GM19240 (cell line): ENCODE measurements around the gene SYCP2L.
"Not testable (repeated sequence)": the region's sequence is repeated elsewhere in the genome, so short reads cannot be mapped to it uniquely, and the experiment has no call there.

Source experiments
- DNase-seq: peaks from one replicate; pipeline ENCODE4 v3.0.0; 2011; ENCODE audit warnings: low spot score; ENCODE audit not compliant: insufficient read length

SYCP2L gene

GRCh38 chr6:10877871-10878270 is 9.0 kb upstream of the SYCP2L start:
- no peak for DNase-seq

DNA sequence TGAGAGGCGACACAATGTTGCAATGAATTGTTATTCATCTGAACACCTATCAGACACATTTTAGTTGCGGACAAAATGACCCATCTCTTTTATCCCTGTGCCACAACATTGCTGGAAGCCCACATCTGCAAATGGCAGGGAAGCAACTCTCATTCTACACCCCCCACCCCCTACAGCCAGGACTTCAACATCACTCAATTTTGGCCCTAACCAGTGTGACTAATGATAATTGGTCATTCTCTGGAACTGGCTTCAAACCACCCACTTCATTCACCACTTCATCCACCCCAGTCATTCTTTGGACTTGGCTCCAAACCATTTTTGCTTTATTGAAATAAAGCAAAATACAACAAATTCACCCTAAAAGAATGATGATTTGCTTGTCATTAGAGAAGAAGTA is 6.5 kb upstream of the SYCP2L start:
- DNase-seq: no peak

GRCh38 chr6:10882253-10882630 is 4.6 kb upstream of the SYCP2L start:
- DNase-seq: not testable (repeated sequence)

GRCh38 chr6:10882657-10883171 is 4.1 kb upstream of the SYCP2L start:
- no peak for DNase-seq

GRCh38 chr6:10883312-10884244 is 3.3 kb upstream of the SYCP2L start:
- DNase-seq: no peak

GRCh38 chr6:10884245-10884972 is 2.4 kb upstream of the SYCP2L start:
- no peak for DNase-seq

DNA sequence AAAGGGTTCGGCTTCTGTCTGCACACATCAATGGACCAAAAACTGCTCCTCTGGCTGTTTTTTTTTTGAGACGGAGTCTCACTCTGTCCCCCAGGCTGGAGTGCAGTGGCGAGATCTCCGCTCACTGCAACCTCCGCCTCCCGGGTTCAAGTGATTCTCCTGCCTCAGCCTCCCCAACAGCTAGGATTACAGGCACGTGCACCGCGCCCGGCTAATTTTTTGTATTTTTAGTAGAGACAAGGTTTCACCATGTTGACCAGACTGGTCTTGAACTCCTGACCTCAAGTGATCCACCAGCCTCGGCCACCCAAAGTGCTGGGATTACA is 524 bp upstream of the SYCP2L start:
- DNase-seq: not testable (repeated sequence)

DNA sequence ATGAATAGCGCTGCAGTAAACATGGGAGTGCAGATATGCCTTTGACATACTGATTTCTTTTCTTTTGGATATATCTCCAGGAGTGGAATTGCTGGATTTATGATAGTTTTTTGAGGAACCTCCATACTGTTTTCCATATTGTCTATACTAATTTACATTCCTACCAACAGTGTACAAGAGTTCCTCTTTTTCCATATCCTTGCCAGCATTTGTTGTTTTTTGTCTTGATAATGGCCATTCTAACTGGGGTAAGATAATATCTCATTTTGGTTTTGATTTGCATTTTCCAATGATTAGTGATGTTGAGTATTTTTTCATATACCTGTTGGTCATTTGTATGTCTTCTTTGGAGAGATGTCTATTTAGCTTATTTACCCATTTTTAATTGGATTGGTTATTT is 3.3 kb downstream of the SYCP2L start:
- DNase-seq: no peak

GRCh38 chr6:10891960-10892359 is 5.1 kb downstream of the SYCP2L start:
- DNase-seq: no peak

- DNase-seq: no peak
Measured at GRCh38 chr6:10894958-10895357, 8.1 kb downstream of the SYCP2L start.

GRCh38 chr6:10896691-10897090 is 9.8 kb downstream of the SYCP2L start:
- DNase-seq: no peak

DNA sequence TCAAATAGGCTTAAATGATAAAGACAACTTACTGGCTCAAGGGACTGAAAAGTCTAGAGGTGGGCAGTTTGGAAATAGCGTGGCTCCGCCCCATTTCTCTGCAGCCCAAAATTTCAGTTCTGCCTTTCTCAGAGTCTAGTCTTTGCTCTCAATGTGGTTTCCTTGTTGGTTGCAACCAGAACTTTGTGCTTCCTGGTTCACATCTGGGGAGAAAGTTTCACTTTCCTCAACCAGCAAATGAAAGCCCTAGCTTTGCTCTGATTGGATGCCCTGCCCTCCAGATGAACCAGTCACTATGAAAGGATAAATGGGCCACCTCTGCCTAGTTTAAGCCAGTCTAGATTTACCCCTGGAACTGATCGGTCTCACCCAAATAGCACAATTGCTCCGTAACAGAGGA is 14.9 kb downstream of the SYCP2L start:
- peak; percentile 26 for DNase-seq

DNA sequence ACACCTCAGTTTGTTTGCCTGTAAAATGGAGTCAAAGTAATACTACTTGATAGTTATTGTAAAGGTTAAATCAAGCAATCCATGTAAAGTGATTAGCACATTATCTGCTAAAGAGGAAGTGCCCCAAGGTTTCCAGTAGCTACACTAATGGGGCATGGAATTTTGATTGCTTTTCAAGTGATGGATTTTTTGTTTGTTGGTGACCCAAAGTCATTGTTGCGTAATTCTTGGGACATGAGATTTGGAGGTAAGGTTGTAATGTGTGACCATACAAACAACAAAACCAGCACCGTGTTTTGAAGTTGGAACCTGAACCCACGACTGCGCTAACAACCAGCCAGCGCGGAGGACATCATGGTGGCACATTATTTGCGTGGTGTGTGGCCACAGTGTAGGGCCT is 17.2 kb downstream of the SYCP2L start:
- no peak for DNase-seq

DNA sequence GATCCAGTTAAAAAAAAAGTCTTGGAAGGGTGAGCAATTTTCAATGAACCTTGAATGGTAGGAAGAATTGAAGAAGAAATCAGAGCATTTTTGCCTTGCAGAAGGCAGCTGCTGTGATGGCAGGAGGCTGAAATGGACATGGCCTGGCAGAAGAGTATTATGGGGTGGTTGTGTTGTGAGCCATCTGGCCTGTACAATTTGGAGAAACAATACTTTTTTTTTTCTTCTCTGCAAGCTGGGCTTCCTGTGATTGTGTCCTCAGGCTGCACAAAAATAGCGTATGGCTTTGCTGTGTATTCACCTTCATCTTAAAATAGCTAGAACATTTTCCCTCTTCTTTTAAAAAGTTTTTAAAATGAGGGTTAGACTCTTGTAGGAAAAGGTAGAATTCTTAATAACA is 21.4 kb downstream of the SYCP2L start:
- no peak for DNase-seq

DNA sequence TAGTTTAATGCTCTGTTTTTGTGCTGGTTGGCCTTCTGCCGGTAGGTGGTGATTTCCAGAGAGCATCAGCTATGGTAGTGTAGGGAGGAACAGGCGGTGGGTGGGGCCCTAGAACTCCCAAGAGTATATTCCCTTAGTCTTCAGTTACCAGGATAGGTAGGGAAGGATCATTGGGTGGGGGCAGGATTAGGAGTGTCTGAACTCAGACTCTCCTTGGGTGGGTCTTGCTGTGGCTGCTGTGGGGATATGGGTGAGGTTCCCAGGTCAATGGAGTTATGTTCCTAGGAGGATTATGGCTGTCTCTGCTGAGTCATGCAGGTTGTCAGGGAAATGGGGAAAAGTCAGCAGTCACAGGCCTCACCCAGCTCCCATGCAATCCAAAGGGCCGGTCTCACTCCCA is 32.7 kb downstream of the SYCP2L start:
- DNase-seq: not testable (repeated sequence)

DNA sequence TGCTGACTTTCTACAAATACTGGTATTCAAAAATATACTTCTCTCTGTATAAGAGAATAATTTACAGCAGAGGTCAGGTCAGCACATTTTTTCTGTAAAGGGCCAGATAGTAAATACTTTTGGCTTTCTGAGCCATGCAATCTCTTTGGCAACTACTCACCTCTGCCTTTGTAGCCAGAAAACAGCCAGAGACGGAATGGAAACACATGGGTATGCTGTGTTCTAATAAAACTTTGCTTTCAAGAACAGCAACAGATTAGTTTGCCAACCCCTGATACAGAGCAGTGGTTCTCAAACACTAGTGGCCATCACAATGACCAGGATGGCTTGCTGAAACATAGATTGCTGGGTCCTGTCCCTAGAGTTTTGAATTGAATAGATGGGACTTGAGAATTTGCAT is 46.3 kb downstream of the SYCP2L start:
- no peak for DNase-seq

GRCh38 chr6:10939840-10940239 is 53.0 kb downstream of the SYCP2L start:
- DNase-seq: no peak

DNA sequence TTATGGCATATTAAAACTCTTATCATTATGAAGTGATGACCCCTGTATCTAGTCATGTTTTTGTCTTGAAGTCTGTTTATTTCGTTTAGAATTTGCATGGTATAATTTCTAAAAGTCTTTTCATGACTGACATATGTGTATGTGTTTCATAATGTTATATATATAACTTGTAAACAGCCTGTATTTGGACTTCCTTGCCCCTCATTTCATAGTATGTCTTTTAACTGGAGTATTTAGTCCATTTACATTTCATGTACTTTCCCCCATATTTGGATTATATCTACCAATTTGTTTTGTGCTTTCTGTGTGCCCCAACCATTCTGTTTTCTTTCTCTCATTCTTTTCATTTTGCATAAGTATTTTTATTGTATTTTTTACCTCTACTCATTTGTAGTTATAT is 59.0 kb downstream of the SYCP2L start:
- DNase-seq: no peak

DNA sequence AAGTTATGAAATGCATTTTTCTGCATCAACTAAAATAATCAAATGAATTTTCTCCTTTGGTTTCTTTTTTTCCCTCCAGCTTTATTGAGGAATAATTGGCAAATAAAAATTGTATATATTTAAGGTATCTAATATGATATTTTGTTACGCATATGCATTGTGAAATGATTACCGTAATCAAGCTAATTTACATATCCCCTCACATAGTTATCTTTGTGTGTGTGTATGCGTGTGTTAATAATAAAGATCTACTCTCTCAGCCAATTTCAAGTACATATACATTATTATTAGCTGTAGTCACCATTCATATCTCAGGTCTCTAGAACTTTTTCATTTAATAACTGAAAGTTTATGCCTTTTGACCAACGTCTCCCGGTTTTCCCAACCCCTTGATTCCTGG is 61.1 kb downstream of the SYCP2L start:
- DNase-seq: no peak

- DNase-seq: no peak
Measured at GRCh38 chr6:10949579-10950490, 63.0 kb downstream of the SYCP2L start.

DNA sequence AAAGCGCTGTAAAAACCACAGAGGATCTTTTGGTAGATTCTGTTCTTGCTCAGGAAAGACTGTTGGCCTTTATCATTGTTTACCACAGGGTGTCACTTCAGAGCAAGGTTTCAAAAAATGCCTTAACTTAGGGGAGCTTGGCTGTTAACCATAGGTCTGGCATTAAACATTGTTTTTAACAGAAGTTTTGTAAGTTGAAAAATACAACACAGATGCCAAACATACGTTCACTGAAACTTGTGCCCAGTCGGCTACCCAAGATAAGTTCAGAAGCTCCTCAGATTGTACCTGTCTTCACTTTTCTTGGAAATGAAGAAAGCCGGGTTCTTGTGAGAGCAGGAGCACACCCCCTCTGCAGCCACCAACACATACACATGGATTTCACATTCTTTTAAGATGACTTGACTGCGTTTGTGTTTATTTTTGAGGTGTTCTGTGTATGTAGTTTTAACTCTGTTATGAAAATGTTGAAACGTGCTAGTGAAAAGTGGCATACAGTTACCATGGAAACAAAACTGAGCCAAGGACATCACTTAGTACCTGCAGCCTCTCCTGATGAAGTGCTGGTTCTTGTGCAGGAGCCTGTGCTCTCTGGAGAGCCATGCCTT is 64.9 kb downstream of the SYCP2L start:
- no peak for DNase-seq
